Lower leg skin (tissue), 4 donors: ENCODE data around the gene CCT4. TPM values are rescaled to one million over a fixed set of nuclear protein-coding genes. Genes with fewer than 3 reads are reported as not detected.

Source experiments
- DNase-seq, 2 donors: peaks; one replicate each; pipeline ENCODE4 v3.0.0-alpha.2; 2019; ENCODE audit warnings: low spot score in 2 of 2
- H3K4me3 ChIP-seq: fragments of 200-600 bp; sonication (generic); 2 replicates; pipeline ENCODE4 v1.5.1; 2017; ENCODE audit warnings: mild to moderate bottlenecking, low read depth; ENCODE audit not compliant: poor library complexity, severe bottlenecking
- CTCF ChIP-seq, 3 donors: fragments of 450-650 bp; IDR thresholded peaks; one replicate each; pipeline ENCODE4 v1.5.1; 2016; ENCODE audit warnings: antibody characterized with exemption in 3 of 3, mild to moderate bottlenecking in 3 of 3, moderate library complexity in 2 of 3
- POLR2A ChIP-seq, 2 donors: fragments of 450-650 bp; IDR thresholded peaks; one replicate each; pipeline ENCODE4 v1.6.1; 2016 to 2017; ENCODE audit warnings: antibody characterized with exemption in 2 of 2, mild to moderate bottlenecking in 1 of 2, moderate library complexity in 1 of 2
- WGBS, 2 donors: methylation state at CpG; one replicate each; pipeline ENCODE4 v1.1.5; 2018; 5-methylcytosine and 5-hydroxymethylcytosine counted together
- intact Hi-C: fragments of 100-400 bp; cut with DNase I; formaldehyde crosslinking; loops from one replicate; pipeline ENCODE4 v1.15.0; 2023; ENCODE audit warnings: low total_unique reads
- total RNA-seq, 4 donors: library from RNA; depleted of rRNA; stranded (reverse); fragments of >200 nt; gene quantifications; one replicate each; pipeline ENCODE4 v1.1.0, GENCODE V29; 2016

CCT4 gene
- total RNA-seq, 4 donors from 2014 or later, result 68.5 to 79.6 (median 72.1) TPM

GRCh38 chr2:61909116-61909515, 20.7 kb upstream of the CCT4 start:
- DNase-seq, result no peak
- intact Hi-C loops, result no loop called here
- WGBS, 2 donors, result 89% methylated on average over 8 of the region's 8 CpGs
- H3K4me3 ChIP-seq, result no peak overlapping the region
- TF ChIP-seq CTCF (IDR thresholded peaks at IDR 0.05) (no peak), POLR2A (IDR thresholded peaks at IDR 0.05) (no peak)

DNA sequence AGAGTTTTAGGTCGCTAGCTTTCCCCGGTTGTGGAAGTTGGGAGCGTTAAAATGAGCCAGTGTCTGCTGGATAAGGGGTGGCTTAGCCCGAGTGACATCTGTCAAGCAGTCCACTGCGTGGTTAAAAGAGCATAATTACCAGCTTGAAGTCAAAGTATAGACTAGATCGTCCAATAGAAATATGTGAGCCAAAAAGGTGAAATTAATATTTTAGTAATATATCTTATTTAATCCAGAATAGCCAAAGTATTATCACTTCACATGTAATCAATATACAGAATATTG, 17.7 kb upstream of the CCT4 start:
- no peak for DNase-seq
- 0 to 2% methylated on average over 6 of the region's 6 CpGs for WGBS, 2 donors
- no peak for TF ChIP-seq CTCF (IDR thresholded peaks at IDR 0.05)
- TF ChIP-seq POLR2A (IDR thresholded peaks at IDR 0.05), result no peak
- intact Hi-C loops, result no loop called here
- peak overlapping the region; percentile 65 for H3K4me3 ChIP-seq

DNA sequence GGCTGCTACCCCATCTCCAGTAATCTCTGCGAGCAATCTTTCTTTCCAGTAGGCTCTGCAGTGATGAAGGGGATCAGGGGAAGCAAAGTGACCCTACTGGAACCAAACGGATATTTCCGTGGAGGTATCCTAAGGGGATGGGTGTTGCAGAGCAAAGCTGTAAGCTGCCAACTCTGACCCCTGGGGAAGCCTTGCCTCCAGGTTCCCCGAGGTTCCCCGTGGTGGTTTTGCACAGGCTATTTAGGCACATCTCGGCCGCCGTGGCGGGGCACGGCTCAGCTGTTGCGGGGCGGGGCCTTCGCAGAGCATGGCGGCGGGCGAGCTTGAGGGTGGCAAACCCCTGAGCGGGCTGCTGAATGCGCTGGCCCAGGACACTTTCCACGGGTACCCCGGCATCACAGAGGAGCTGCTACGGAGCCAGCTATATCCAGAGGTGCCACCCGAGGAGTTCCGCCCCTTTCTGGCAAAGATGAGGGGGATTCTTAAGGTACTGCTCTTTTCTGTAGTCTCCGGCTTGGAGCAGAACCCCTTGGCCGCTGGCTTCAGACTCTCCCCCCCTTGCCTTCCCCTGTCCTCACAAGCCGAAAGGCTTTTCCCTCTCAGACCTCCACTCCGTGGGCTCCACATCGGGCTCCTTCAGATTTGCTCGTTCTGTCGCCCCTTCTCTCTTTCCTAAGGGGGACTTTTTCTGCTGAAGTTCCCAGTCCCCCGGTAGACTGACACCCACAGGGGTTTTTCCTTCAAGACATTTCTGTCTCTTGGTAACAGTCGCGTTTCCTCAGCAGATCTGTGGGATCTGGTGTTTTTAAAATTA, 17.1 kb upstream of the CCT4 start, which contains the start of gene COMMD1:
Gene COMMD1, plus strand, starts transcription at position 303 of the 814 bp plus-strand sequence. Its CDS starts 5 bp downstream, at position 308.
- 0% methylated on average over 15 to 22 of the region's 33 CpGs for WGBS, 2 donors
- peak; percentile 73 to 95 for DNase-seq
- TF ChIP-seq POLR2A (IDR thresholded peaks at IDR 0.05) (no peak), CTCF (IDR thresholded peaks at IDR 0.05) (no peak)
- intact Hi-C loops, result no loop called here
- H3K4me3 ChIP-seq, result peak within 1 kb of the TSS; percentile 65

DNA sequence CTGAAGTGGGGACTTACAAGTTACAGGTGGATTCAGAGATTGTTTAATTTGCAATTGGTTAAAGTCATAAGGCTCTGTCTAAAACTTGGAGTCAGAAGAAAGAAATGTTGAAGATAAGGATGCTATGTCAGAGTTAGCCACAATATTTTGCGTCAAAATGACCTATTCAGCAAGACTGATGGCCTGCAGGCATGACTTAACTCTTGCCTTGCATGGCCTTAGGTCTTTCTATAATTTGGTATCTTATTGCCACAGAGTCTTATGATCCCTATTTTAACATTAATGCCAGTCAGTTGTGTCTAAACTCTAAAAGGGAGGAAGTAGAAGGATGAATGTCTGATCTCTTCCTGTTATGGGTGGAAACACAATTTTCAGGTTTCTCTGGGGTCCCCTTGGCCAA, 11.8 kb upstream of the CCT4 start:
- WGBS, 2 donors, result 64 to 87% methylated on average over 1 of the region's 1 CpG
- DNase-seq, result no peak
- intact Hi-C loops, result no loop called here
- no peak overlapping the region for H3K4me3 ChIP-seq
- no peak for TF ChIP-seq CTCF (IDR thresholded peaks at IDR 0.05)
- TF ChIP-seq POLR2A (IDR thresholded peaks at IDR 0.05), result no peak

DNA sequence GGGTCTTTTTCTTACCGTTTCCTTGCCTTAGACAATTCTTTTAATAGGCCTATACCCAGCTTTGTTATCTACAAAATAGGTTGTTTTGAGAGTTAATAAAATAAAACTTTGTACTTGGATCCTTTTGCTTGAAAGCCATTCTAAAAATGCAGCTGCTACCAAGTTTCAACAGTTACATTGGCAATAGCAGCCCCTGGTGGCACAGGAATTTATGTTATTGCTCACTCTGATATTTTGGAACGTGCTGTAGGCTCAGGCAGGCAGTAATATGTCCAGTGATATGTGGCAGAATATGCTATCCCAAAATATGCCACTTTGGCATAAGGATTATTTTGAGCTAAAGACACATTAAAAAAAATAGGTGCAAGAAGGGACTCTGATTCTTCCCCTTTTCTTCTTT, 10.4 kb upstream of the CCT4 start:
- intact Hi-C loops, result no loop called here
- WGBS, 2 donors, result 32 to 41% methylated on average over 2 of the region's 2 CpGs
- DNase-seq, result no peak
- TF ChIP-seq POLR2A (IDR thresholded peaks at IDR 0.05), result no peak
- no peak for TF ChIP-seq CTCF (IDR thresholded peaks at IDR 0.05)
- no peak overlapping the region for H3K4me3 ChIP-seq
